GM19467 (cell line): ENCODE measurements around the gene RBFOX1.

Experiments
- ATAC-seq: cut with Tn5 transposase; IDR thresholded peaks from one replicate; pipeline ENCODE4 v1.9.1; 2021; ENCODE audit warnings: mild to moderate bottlenecking, moderate library complexity; ENCODE audit not compliant: unreplicated experiment

RBFOX1 gene

DNA sequence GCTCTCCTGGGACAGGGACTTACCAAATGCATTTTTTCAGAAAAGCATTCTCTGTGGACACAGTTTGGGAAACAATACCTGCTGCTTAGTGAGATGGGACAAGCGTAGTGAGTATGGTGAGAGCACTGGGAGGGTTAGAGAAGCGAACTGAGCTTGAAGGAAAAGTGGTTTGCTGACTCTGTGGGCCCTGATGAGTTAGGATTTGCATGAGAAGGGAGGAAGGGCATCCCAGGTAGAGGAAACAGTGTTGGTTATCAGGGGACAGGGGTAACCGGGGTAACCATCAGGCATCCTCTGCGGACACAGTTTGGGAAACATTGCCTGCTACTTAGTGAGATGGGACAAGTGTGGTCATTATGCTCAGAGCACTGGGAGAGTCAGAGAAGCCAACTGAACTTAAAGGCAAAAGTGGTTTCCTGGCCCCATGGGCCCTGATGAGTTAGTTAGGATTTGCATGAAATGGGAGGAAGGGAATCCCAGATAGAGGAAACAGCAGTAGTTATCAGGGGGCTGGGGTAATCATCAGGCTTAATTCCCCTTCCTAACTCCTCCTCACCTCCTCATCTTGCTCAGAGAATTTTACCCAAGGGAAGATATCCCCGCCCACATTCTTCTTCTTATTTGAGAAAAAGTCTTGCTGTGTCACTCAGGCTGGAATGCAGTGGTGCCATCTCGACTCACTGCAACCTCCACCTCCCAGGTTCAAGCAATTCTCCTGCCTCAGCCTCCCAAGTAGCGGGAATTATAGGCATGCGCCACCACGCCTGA is 319.3 kb downstream of the RBFOX1 start:
- ATAC-seq = no peak

DNA sequence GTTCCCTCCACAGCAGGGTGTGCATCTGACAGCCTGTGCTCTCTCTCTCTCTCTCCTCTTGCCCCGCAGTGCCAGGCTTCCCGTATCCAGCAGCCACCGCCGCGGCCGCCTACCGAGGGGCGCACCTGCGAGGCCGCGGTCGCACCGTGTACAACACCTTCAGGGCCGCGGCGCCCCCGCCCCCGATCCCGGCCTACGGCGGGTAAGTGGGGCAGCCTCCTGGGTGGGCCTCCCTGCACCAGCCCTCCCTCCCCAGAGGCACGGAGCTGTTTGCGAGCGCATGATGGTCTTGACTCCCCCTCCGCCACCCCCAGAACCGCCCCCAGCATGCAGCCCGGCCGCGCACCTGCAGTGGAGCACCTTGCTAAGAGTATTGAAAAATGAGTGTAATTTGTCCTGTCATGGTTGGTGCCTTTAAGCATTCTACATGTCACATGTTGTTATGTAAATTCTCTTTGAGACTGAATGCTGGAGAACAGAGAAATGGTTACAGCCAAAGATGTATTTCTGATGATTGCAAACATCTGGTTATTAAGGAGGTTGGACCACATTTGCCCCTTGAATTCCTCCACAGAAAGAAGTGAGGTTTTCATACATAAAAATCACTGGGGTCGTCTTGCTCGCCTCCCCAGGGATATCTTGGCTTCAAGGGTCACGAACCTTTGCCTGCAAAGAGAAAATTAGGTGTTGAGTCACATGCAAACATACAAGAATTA is 321.3 kb downstream of the RBFOX1 start:
- ATAC-seq = no peak

DNA sequence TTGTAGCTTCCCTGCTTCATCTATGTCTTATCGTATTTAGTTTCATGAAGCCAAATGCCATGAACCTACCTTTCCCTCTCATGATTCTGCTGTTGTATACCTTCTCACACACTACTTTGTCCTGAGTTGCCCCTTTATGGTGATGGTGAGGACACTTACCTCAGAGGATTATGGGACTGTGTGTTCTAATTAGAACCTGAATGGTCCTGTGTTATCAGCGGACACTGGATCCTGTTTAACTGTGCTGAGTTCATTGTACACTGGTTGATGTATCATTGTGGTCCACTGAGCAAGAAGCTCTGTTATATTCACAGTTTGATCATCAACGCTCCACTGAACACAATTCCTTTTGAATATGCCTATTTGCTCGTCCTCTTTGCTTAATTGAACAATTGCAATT is 343.0 kb downstream of the RBFOX1 start:
- ATAC-seq = no peak

DNA sequence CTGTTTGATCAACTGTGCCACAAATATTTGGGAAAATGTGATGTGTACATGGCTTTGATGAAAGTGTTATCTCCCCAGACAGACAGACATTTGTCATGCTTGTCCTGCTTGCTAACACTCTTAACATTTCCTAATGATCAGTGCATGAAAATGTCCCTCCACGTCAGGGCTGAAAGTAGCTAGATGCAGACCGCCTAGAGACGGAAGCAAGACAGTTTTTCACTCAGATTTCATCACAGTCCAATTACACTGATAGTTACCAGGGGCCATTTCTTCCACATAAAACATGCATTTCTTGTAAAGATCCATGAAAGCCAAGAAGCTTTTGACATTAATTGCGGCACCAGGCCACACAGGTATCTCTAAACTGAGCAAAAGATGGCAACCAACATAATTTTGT is 347.7 kb downstream of the RBFOX1 start:
- ATAC-seq = no peak

DNA sequence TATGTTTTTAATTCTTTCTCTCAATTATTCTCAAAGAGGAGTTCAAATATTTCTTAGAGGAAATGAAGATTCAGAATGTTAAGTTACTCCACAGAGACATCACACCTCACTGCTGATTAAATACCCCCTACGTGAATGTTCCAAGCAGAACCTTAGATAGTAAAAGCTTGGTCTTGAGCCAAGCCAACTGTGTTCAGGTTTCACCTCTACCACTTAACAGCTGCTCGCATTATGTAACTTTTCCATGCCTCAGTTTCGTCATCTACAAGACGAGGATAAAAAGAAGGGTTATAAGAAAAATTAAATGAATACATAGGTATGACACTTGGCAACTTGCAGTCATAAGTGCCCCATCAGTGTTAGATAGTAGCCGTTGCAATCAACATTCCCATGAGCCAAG is 356.2 kb downstream of the RBFOX1 start:
- ATAC-seq = no peak

DNA sequence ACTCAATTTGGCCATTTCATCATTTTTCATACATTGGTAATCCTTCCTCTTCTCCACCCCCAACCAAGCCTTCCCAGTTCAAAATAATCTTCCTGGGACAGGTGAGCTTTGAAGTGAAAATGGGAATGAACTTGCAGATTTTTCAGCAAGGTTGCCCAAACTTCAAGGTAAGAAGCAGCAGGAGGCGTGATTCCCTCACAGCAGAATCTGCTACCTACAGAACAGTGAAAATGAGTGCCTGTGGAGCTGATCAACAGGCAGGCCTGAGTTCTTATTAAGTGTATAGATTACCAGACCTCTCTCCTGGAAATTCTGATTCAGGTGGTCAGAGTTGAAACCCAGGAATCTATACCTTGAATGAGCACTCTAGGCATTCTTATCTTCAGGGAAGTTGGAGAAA is 356.6 kb downstream of the RBFOX1 start:
- no peak for ATAC-seq

DNA sequence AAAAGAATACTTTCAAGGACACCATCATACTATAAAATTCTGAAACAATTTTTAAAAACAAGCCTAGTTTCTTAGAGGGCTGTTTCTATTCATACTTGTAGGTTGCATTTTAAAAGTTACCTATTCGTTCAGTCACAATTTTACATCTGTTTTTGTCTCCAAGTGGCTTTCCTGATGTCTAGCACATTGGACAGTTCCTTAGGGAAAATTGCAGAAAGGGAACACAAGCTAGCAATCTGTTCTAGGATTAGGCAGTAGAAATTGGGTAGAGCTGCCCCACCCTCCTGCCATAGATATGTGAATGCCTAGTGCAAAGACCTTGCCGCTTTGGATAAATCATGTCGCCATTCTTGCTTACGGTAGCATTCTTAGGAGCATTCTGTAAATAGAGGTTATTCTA is 358.9 kb downstream of the RBFOX1 start:
- no peak for ATAC-seq

DNA sequence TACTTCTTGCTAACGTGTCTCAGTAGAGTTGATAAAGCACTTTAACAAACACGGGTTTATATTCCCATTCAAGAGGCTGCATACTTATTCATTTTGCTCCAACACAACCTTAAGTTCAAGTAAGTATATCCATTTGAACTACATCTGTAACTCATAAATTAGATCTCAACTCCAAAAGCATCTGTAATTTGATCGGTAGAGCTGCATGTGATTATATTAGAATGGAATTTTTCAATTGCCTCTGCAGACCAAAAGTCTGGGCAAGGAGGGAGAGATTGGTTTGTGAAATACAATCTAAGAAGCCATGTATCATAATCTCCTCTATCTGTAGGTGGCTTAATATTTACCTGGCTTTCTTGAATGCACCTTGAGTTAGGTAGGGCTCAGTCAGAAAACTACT is 371.0 kb downstream of the RBFOX1 start:
- no peak for ATAC-seq

DNA sequence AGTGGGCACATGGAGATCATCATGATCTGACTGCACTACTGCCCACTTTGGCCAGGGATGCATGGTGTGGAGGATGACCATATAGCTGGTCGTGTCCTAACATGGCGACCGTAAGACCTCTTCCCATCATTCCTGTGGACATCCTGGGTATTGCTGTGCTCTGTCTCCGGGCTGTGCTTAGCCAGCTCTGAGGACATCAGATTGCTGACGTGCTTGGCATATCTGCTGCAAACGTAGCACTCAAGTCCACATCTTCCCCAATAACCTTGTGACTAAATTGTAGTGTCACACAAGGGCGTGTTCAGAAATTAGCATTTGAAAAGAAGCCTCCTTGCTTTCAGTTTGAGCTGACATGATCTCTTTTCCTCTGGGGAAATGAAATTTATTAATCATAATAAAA is 373.2 kb downstream of the RBFOX1 start:
- ATAC-seq = no peak

DNA sequence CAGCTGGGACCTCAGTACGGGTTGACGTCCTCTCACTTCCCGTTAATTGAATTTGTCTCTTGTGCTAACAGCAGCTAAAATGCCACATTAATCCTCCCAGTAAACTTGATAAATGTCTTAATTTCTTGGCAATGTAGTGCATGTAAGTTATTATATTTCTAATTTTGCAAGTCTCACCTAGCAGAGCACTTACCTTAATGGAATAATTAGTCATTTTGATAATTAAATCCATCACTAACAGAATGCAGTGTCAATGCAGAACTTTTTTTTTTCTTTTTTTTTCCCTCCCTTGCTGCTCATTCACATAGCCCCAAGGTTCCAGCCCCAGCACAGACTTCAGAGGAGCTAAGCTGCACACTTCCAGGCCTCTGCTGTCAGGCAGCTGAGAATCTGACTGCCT is 376.5 kb downstream of the RBFOX1 start:
- ATAC-seq = no peak

DNA sequence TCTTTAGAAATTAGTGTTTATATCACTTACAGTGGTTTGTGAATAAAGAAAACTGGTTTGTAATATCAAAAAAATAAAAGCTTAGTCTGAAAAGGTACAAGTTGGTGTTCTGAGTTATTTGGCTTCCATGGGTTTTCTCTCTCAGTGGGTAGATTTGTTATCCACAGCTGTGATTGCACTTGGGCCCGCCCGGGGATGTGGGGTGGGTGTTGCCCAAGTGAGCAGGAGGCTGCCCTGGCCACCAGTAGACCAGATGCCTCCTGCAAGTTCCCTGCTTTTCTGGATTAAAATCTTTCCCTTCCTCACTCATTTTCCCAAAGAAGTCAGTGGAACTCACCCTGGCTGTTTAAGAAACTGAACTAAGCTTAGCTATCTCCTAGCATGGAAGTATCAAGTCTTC is 380.6 kb downstream of the RBFOX1 start:
- no peak for ATAC-seq

DNA sequence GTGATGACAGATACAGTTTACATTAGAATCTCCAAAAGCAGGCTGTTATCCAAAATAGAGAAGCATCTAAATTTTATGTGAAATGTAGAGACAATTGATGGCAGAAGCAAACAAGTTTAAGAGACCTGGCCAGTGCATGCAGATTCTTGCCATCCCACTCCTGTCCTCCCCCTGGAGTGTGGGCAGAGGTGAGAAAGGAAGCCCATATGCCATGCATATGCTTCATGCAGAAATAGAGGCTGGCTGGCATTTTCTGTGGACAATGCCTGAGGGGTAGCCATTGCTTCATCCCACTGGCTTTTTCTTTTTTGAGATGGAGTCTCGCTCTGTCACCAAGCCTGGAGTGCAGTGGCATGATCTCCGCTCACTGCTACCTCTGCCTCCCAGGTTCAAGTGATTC is 382.1 kb downstream of the RBFOX1 start:
- no peak for ATAC-seq

DNA sequence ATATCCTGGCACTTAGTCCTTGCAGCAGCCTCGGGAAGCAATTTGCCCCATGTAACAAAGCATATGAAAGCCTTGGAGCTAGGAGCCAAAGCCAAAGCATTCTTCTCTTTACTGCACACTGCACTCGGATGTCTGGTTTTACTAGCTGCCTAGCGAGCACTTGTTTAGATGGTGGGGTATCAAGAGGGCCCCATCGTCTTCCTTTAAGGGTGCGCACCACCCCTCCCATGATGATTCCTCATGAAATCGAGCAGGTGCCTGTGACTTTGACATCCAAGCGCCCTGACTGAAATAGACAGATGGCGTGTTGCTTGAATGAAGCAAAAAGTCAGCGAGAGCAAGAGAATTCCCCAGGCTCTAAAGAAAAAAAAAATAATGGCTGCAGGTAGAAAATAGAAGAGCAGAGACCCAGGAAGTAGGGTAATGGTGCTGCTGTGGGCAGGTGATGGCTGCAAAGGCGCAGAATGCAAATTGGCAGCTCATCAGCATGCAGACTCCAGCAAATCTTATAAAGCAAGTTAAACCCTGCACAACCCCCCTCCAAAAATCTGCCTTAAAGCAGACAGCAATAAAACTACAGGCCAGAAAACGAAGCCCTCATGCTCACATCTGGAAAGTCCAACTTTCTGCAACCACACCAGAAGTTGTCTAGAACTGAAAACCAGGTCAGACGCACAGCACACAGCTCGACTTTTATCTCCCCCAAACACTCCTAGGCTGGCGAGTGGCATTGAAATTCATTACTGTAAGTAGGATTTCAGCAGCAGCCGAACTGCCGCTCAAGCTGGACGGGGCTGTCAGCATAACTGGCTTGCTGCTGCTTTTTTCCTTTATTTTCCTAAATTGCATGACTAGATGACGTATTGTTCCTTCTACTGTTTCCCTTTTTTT is 384.3 kb downstream of the RBFOX1 start:
- no peak for ATAC-seq

DNA sequence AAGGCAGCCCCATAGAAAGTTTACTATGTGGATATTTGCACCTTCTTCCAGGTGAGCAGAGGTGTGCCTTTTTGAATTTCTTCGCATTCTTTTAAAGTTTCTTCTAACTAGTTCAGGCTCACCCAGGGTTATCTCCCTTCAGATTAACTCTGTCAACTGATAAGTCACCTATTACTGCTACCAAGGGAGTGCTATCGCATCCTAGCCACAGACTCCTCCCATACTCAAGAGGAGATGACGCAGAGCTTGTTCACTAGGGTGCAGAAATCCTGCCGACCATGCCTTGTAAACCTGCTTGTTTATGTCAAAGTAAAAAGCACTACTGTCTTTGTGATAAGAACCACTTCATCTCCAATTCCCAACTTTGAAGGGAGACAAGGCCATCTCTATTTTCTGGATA is 390.1 kb downstream of the RBFOX1 start:
- ATAC-seq = no peak

DNA sequence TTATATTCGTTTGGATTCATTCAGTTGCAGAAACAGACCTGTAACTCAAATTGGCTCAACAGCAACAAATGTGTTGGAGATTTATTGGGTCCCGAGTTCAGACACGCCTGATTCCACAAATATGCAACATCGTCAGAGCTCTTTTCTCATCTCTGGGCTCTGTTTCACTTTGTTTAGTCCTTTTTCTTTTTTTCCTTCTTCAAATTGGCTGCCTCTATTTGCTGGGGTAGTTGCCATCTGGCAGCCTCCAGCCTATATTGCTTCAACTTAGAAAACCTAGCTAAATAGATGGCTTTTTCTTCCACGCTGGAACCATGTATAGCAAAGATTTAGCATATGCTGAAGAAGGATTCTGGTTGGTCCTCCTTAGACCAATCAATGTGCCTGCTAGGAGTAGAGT is 398.5 kb downstream of the RBFOX1 start:
- no peak for ATAC-seq

DNA sequence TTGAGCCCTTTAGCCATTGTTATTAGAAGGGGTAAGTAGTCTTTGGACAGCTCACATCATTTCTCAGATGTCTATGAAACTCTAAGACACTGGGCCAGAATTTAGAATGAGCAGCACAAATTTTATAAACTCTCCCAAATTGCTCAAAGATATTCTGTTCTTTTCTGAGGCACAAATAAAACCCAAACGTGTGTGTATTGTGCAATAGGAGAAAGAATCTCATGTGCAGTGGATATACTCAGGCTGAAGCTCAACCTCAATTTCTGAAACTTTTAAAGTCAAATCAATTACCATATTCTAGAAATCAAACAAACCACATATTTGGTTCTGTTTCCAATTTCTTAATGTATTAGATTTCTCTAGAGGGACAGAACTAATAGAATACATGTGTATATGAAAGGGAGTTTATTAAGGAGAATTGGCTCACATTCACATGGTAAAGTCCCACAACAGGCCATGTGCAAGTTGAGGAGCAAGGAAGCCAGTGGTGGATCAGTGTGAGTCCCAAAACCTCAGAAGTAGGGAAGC is 403.6 kb downstream of the RBFOX1 start:
- ATAC-seq = no peak

DNA sequence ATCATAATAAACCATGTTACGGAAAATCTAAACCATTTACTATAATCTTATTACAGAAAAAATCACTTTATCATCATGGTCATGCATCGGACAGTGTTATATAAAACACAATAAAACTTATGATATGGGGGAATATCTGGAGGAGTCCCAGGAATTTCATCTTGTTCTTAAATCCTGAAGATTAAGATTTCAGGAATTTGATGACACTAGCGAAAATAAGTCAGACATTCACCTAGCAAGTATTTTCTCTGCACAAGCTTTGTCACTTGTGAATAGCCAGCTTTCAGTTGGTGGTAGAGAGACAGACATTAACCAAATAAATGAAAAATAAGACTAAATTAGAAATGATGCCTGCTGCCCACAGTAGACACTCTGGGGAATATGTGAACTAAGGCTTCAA is 410.0 kb downstream of the RBFOX1 start:
- no peak for ATAC-seq

DNA sequence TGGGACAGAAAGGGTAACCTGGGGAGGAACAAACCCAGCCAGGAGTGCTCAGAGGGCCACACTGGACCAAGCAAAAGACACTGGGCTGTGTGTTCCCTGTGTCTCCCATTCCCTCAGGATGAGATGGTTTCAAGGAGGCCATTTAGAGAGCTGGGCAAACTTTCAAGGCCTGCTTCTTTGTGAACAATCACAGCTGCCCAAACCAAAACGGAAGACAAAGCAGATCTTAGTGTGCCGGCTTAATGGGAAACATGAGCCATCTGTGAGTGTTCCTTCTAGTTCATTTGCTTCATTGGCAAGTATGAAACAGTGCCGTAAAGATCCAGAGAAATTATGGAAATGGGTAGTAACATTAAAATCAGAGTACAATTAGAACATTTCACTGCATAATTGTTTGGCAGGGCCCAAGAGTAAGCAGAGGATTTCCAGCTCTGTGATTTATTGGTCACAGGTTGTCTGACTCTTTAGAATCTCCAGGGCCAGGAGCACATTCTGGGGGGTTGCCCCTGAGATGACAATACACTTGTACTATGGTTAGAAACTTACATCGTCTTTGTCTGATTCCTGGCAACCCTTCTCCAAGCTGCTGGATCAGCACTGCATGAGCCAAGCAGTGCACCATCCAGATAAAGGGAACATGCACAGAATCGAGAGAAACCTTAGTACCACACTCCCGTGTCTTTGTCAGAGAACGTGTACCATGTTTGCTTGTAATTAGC is 412.1 kb downstream of the RBFOX1 start:
- no peak for ATAC-seq

DNA sequence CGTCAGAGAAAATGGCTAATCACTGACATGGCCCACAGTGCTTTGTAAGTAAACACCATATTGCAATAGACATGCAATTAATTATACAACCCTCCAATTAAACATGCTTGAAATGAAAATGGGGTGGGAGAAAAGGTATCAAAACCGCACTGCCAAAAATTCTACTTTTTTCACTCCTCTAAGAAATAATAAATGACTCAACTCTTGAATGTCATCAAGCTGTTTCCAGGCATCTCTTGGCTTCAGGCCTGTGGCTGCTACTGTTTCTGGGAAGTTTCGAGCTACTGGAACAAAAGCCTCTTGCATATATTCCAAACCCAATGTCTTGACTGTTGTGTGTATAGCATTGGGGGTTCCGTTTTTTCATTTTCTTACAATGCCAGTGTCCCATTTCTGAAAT is 412.6 kb downstream of the RBFOX1 start:
- no peak for ATAC-seq

DNA sequence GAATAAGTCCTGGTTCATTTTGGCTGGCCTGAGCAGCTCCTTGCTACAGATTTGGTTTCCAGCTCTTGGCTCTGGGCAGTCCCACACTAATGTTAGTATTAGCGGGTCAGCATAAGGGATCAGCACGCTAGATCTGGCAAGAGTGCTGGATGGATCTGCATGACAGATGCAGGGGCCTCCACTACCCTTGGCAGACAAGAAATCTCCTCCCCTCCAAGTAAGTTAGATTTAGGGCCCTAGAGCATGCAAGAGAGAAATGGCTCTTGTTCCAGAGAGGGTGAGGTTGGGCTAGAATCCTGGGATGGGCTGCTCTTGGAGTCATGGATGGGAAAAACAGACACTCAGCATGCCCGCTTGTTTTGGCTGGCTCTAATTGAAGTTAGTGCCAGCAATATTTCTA is 414.3 kb downstream of the RBFOX1 start:
- ATAC-seq = no peak

DNA sequence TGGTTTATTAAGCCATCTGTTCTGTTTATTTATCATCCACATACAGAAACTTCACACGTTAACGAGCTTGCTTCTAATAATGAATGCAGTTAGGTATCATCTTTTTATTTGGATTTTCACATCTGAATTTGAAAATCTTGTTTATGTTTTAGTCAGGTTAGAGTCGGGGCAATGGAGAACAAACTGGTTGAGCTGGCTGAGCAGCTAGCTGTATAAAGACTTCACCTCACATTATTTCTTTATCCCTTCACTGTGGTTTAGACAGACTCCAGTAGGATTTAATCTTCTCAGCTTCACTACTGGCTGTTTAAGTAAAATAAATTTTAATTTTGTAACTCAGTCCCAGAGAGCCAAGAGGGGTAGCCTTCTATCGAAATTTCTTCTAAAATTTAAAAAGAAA is 415.9 kb downstream of the RBFOX1 start:
- ATAC-seq = no peak
